BLaER1 (cell line): ENCODE data around the gene KRT79.

Experiments used
- H3K27ac ChIP-seq: shearing (Covaris generic); formaldehyde crosslinking; 2 replicates; pipeline ENCODE4 v1.8.1; 2022
- H3K27me3 ChIP-seq: shearing (Covaris generic); formaldehyde crosslinking; 2 replicates; pipeline ENCODE4 v1.8.1; 2022
- H3K36me3 ChIP-seq: shearing (Covaris generic); formaldehyde crosslinking; 2 replicates; pipeline ENCODE4 v1.8.1; 2022
- H3K4me1 ChIP-seq: shearing (Covaris generic); formaldehyde crosslinking; 2 replicates; pipeline ENCODE4 v1.8.1; 2022
- H3K4me2 ChIP-seq: shearing (Covaris generic); formaldehyde crosslinking; 2 replicates; pipeline ENCODE4 v1.8.1; 2022
- H3K4me3 ChIP-seq: shearing (Covaris generic); formaldehyde crosslinking; 2 replicates; pipeline ENCODE4 v1.8.1; 2022
- H3K9ac ChIP-seq: shearing (Covaris generic); formaldehyde crosslinking; 2 replicates; pipeline ENCODE4 v1.8.1; 2022
- H3K9me3 ChIP-seq: shearing (Covaris generic); formaldehyde crosslinking; 2 replicates; pipeline ENCODE4 v1.8.1; 2022
- H4K20me1 ChIP-seq: shearing (Covaris generic); formaldehyde crosslinking; 2 replicates; pipeline ENCODE4 v1.8.1; 2022
- Cebpa-rat ChIP-seq: shearing (Covaris generic); IDR thresholded peaks from 2 replicates; pipeline ENCODE4 v1.8.1; 2022

Gene KRT79

DNA sequence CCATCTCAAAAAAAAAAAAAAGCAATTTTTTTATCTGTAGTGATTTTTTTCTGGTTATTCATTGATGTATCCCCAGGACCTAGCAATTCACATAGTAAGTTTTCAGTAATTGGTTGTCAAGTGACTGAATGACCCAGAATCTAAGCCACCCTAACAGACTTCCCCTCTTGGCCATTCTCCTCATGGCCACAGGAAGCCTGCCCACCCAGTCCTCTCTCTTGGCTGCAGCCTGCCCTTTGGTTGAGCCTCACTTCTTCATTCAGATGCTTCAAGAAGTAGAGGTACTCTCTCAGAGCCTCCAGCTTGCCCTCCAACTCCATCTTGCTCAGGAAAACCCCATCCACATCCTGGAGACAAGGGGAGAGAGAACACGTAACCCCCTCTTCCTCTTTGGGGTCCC, 11.8 kb upstream of the KRT79 start:
- no peaks in the 10 kb centered on the region for H4K20me1 ChIP-seq
- no peak overlapping the region for H3K27ac ChIP-seq
- H3K4me2 ChIP-seq: no peak overlapping the region
- no peak overlapping the region for H3K4me3 ChIP-seq
- H3K4me1 ChIP-seq: peaks cover 16% of the 10 kb centered on the region
- TF ChIP-seq Cebpa-rat: no peak
- no peaks in the 10 kb centered on the region for H3K9me3 ChIP-seq
- no peaks in the 10 kb centered on the region for H3K36me3 ChIP-seq
- H3K27me3 ChIP-seq: no peaks in the 10 kb centered on the region
- no peak overlapping the region for H3K9ac ChIP-seq

DNA sequence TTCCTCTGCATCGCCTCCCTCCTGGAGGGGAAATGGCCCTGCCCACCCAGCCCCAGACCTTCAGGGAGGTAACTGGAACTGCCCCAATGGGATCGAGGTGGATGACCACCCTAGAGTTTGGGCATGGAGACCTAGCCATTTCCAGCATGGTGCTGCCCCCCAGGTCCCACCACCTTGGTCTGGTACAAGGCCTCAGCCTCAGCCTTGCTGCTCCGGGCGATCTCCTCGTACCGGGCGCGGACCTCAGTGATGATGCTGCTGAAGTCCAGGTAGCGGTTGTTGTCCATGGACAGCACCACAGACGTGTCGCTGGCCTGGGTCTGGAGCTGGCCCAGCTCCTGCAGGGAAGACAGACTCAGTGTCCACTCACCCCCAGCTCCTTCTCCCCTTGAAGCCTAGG, 10.3 kb upstream of the KRT79 start:
- no peaks in the 10 kb centered on the region for H3K27me3 ChIP-seq
- H3K4me1 ChIP-seq: 0 out of 2 replicates have a peak, but pooled peaks cover 6% of the 10 kb centered on the region
- H3K9ac ChIP-seq: no peak overlapping the region
- H3K4me3 ChIP-seq: no peak overlapping the region
- H3K4me2 ChIP-seq: no peak overlapping the region
- H4K20me1 ChIP-seq: no peaks in the 10 kb centered on the region
- no peaks in the 10 kb centered on the region for H3K36me3 ChIP-seq
- no peak for TF ChIP-seq Cebpa-rat
- H3K27ac ChIP-seq: no peak overlapping the region
- H3K9me3 ChIP-seq: no peaks in the 10 kb centered on the region

DNA sequence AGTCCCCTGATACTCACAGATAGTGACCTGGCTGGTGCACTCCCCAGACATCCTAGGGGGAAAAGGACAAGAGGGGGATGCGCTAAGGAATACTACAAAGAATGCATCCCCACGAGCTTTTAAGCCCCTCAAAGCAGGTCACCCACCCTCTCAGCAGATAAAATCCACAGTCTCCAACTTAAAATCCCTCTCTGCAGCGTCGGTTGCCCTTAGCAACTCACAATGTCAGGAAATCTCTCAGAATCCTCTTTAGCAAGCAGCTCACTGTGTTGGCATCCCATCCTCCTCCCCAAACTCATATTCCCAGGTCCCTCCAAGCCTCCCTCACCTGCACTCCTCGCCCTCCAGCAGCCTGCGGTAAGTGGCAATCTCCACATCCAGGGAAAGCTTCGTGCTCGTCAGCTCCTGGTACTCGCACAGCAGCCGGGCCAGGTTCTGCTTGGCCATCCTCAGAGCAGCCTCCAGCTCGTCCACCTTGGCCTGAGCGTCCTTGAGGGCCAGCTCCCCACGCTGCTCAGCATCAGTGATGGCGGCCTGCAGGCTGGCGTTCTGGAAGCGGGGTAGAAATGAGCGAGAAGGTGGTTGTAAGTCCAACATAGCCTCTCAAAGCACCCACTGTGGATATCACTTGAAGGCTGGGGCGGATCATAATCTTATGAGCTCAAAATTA, 5.5 kb upstream of the KRT79 start:
- Histone ChIP-seq H3K4me1 (peaks cover 11% of the 10 kb centered on the region; the same call in 1 of the 2 replicates), H3K9me3 (no peaks in the 10 kb centered on the region), H3K4me3 (no peak overlapping the region), H3K36me3 (no peaks in the 10 kb centered on the region), H3K9ac (no peak overlapping the region), H3K4me2 (no peak overlapping the region), H3K27ac (no peak overlapping the region), H3K27me3 (no peaks in the 10 kb centered on the region), H4K20me1 (no peaks in the 10 kb centered on the region)
- no peak for TF ChIP-seq Cebpa-rat

DNA sequence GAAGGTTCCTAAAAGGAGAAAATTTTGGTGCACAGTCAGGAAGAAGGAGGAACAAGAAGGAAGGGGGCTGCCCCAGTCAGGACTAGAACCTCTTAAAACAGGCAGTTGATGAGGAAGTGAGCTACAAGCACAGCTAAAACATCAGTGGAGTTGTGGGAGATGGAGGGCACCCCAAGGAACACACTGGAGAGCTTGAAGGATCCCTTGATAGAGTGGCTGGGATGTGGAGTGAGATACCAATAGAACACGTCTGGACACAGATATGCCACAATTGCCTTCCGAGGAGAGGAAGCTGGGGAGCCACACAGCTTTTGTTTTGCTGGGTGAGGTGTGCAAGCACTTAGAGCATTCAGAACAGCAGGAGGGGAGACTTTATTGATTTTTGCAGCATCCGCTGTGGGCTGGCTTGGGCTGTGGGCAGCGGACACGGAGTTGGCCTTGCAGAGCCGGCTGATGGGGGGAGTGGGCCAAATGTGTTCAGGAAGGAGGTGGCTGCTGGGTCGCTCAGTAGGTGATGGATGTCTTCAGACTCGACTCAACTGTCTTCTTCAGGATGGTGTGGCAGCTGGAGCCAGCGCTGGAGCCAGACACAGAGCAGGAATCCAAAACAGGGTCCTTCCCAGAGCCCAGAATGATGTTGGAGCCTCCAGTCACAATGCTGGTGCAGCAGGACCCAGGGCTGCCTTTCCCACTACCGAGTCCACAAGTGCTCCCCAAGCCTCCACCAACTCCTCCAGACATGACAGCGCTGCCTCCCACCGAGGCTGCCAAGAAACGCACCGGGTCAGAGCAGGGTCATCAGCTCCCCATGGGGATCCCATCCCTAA, 4.7 kb upstream of the KRT79 start:
- Histone ChIP-seq H3K36me3 (no peaks in the 10 kb centered on the region), H3K4me2 (no peak overlapping the region), H3K4me1 (peaks cover 11% of the 10 kb centered on the region; the same call in 1 of the 2 replicates), H3K9ac (no peak overlapping the region), H4K20me1 (no peaks in the 10 kb centered on the region), H3K27me3 (no peaks in the 10 kb centered on the region), H3K4me3 (no peak overlapping the region), H3K9me3 (no peaks in the 10 kb centered on the region), H3K27ac (no peak overlapping the region)
- TF ChIP-seq Cebpa-rat: no peak

DNA sequence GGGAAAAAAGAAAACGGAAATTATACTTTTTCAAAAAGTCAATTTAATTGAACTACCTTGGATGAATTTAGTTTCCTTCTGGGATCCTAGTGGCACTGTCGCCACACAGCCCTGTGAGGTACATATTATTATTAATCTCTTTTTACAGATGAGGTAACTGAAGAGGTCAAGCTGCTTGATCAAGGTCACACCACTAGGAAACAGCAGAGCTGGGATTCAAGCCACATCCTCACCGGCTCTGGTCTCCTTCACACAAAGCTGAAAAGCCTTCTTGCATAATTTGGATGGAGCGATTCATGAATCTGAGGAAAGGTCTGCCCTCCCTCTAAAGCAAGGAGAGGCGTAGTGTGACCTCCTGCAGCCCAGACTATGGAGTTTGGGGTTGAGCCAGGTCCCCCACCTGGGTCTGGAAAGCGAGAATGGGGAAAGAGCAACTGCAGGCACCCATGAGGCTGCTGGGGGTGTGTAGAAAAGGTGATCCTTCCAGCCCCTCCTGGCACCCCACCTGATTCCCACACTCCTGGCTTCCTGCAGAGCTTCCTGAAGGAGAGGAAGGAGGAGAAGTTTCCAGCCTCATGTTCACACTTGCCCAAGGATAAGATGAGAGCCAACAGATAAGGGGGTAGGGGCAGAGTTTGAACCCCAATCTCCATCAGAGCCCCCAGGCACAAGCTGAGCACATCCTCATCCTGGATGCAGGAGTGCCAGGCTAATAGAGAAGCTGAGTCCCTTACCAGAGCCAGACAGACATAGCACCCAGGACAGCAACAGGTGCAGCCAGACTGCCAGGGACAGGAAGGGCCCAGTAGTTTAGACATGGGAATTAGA, 3.9 kb upstream of the KRT79 start:
- no peak for TF ChIP-seq Cebpa-rat
- no peak overlapping the region for H3K27ac ChIP-seq
- no peak overlapping the region for H3K9ac ChIP-seq
- H3K4me1 ChIP-seq: peaks cover 11% of the 10 kb centered on the region; the same call in 1 of the 2 replicates
- no peaks in the 10 kb centered on the region for H3K27me3 ChIP-seq
- H4K20me1 ChIP-seq: no peaks in the 10 kb centered on the region
- no peaks in the 10 kb centered on the region for H3K36me3 ChIP-seq
- no peaks in the 10 kb centered on the region for H3K9me3 ChIP-seq
- H3K4me2 ChIP-seq: no peak overlapping the region
- H3K4me3 ChIP-seq: no peak overlapping the region

DNA sequence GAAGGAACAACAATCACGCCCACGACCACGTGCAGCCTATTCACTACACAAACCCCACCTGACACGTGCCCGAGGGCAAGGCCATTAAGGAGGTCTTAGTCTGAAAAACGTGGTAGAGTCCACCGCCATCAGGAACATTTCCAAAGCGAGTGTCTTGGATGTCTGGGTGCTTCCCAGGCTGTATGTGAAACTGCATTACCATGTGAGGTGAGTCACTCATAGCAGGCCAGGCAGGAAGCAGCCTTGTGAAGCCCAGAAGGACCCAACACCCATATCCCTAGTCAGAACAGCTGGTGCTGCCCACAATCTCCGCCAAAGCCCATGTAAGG, 3.3 kb upstream of the KRT79 start:
- H3K9ac ChIP-seq: no peak overlapping the region
- no peaks in the 10 kb centered on the region for H3K9me3 ChIP-seq
- H3K4me2 ChIP-seq: no peak overlapping the region
- peaks cover 9% of the 10 kb centered on the region; the same call in 1 of the 2 replicates for H3K4me1 ChIP-seq
- H3K27me3 ChIP-seq: no peaks in the 10 kb centered on the region
- H4K20me1 ChIP-seq: no peaks in the 10 kb centered on the region
- no peak overlapping the region for H3K27ac ChIP-seq
- no peak for TF ChIP-seq Cebpa-rat
- no peak overlapping the region for H3K4me3 ChIP-seq
- H3K36me3 ChIP-seq: no peaks in the 10 kb centered on the region

DNA sequence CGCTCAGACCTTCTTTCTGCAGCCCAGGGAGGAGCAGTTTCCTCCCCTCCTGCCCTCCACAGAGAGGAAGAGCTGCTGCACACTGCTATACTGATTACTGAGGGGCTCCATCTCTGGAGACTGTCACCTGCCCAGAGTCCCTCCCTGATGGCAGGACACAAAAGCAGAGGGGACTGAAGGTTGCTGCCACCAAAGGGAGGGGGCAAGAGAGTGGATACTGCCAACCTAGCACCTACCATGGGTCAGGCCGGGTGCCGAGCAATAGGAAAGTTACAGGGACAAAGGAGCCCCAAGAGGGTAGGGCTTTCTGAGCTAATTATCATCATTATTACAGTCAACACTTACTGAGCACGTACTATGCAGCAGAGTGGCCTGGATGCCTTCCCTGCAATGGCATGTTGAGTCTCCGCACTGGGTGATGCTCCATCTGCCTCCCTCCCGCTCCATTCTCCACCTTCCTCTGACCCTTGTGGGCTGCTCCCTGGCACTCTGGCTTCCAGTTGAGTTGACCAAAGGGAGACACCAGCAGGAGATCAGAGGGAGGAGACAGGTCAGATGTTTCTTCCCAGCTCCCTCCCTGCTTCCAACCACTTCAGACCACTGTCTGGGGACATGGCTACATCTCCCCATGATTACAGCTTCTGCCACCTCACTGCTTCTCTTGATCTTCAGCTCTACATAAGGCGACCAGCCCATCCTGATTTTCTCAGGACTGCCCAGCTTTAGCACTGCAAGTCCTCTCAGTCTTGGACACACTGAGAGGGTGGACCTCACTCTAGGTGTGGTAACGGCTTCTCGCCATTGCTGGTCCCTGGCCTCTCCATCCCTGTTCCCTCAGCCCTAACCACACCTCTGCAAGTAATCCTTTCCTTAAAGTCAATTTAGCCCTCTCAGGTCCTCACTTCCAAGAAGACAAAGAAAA, 2.6 kb upstream of the KRT79 start:
- Histone ChIP-seq H3K9ac (no peak overlapping the region), H4K20me1 (no peaks in the 10 kb centered on the region), H3K36me3 (no peaks in the 10 kb centered on the region), H3K4me3 (no peak overlapping the region), H3K4me1 (peaks cover 5% of the 10 kb centered on the region; the same call in 1 of the 2 replicates), H3K27me3 (no peaks in the 10 kb centered on the region), H3K9me3 (no peaks in the 10 kb centered on the region), H3K4me2 (no peak overlapping the region), H3K27ac (no peak overlapping the region)
- no peak for TF ChIP-seq Cebpa-rat

DNA sequence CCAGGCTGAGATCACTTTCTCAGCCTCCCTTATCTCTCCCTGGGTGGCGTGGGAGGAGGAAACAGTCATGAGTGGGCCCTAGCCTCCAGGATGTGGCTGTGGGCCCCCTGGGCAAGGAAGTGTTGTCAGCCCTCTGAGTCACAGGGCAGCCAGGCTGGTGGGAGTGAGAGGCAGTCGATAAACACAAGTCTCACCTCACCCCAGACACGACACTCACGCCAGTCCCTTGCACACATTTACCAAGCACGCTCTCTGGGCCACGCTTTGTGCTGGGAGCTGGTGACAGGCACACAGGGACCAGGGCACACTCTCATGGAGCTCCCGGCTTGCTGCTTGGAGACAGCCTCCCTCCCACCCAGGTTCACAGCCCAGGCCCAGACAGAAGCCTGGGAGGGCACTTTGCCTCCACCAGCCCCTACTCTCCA, 1.9 kb upstream of the KRT79 start:
- no peak overlapping the region for H3K27ac ChIP-seq
- no peak for TF ChIP-seq Cebpa-rat
- H3K27me3 ChIP-seq: no peaks in the 10 kb centered on the region
- H3K4me1 ChIP-seq: peaks cover 5% of the 10 kb centered on the region; the same call in 1 of the 2 replicates
- H3K36me3 ChIP-seq: no peaks in the 10 kb centered on the region
- no peak overlapping the region for H3K4me2 ChIP-seq
- no peaks in the 10 kb centered on the region for H3K9me3 ChIP-seq
- H3K4me3 ChIP-seq: no peak overlapping the region
- H4K20me1 ChIP-seq: no peaks in the 10 kb centered on the region
- H3K9ac ChIP-seq: no peak overlapping the region
